Spleen (tissue), 11 donors: ENCODE data around the gene FOXP1. TPM values are rescaled to one million over a fixed set of nuclear protein-coding genes. Genes with fewer than 3 reads are reported as not detected.

Source experiments
- DNase-seq: peaks from one replicate; pipeline ENCODE4 v3.0.0-alpha.2; 2020
- H3K27ac ChIP-seq, 8 donors: fragments of 200-600 bp; sonication (generic) in 7 of 8; 1 replicate in 4 of 8; 2 replicates in 4 of 8; pipeline versions ENCODE4 v1.5.0 to v1.8.0; 2016 to 2021; ENCODE audit warnings: inconsistent platforms in 4 of 8, mild to moderate bottlenecking in 4 of 8, moderate library complexity in 1 of 8
- H3K27me3 ChIP-seq, 7 donors: fragments of 200-600 bp; sonication (generic) in 6 of 7; replicated peaks in 1 of 7; 1 replicate in 4 of 7; 2 replicates in 3 of 7; pipeline versions ENCODE4 v1.5.0 to v1.8.0; 2016 to 2021; ENCODE audit warnings: inconsistent platforms in 3 of 7, mild to moderate bottlenecking in 1 of 7
- H3K36me3 ChIP-seq, 6 donors: fragments of 200-600 bp; sonication (generic) in 5 of 6; 1 replicate in 4 of 6; 2 replicates in 2 of 6; pipeline versions ENCODE4 v1.5.0 to v1.8.0; 2016 to 2021; ENCODE audit warnings: inconsistent platforms in 2 of 6
- H3K4me1 ChIP-seq, 6 donors: fragments of 200-600 bp; sonication (generic) in 5 of 6; 1 replicate in 3 of 6; 2 replicates in 3 of 6; pipeline versions ENCODE4 v1.5.0 to v1.8.0; 2016 to 2021; ENCODE audit warnings: inconsistent platforms in 3 of 6
- H3K4me3 ChIP-seq, 8 donors: fragments of 200-600 bp; sonication (generic) in 7 of 8; 1 replicate in 4 of 8; 2 replicates in 4 of 8; pipeline versions ENCODE4 v1.5.0 to v1.8.0; 2016 to 2021; ENCODE audit warnings: inconsistent platforms in 4 of 8, mild to moderate bottlenecking in 4 of 8, moderate library complexity in 2 of 8
- H3K9me3 ChIP-seq, 8 donors: fragments of 200-600 bp; sonication (generic) in 7 of 8; 1 replicate in 4 of 8; 2 replicates in 4 of 8; pipeline versions ENCODE4 v1.5.0 to v1.8.0; 2016 to 2021; ENCODE audit warnings: inconsistent platforms in 4 of 8
- POLR2A ChIP-seq, 3 donors: fragments of 450-650 bp; IDR thresholded peaks; one replicate each; pipeline ENCODE4 v1.5.1; 2017; ENCODE audit warnings: antibody characterized with exemption in 3 of 3, mild to moderate bottlenecking in 1 of 3
- POLR2AphosphoS5 ChIP-seq, 3 donors: sonication (generic); formaldehyde crosslinking; IDR thresholded peaks; one replicate each; pipeline ENCODE4 v1.5.1; 2017; ENCODE audit warnings: antibody characterized with exemption in 3 of 3
- WGBS, 5 donors: extraction: QIAGEN DNeasy Blood & Tissue Kit in 3 of 5; methylation state at CpG; one replicate each; pipeline versions ENCODE4 v1.1.5 to v1.1.7; 2013 to 2018; 5-methylcytosine and 5-hydroxymethylcytosine counted together
- intact Hi-C: fragments of 100-400 bp; cut with DNase I; formaldehyde crosslinking; loops from one replicate; pipeline ENCODE4 v1.15.0; 2023; ENCODE audit warnings: low total_unique reads
- polyA plus RNA-seq, 3 donors: library from polyadenylated mRNA; stranded (reverse); fragments of 200-250 nt; gene quantifications; one replicate each; pipeline ENCODE4 v1.2.1, GENCODE V29; 2013
- total RNA-seq, 7 donors: library from RNA; depleted of rRNA in 3 of 7; stranded (reverse); fragments of >200 nt in 3 of 7; fragmentation: NEBNext Ultra II Directional in 4 of 7; extraction: Animal tissue kit (Norgen Biotek cat#: 25700) in 4 of 7; gene quantifications; one replicate each; pipeline versions ENCODE4 v1.1.0 to v1.2.1, GENCODE V29; 2016 to 2021
- TF ChIP-seq, protein P1 (sequence below), 11 experiments: fragments of 200-600 bp in 7 of 11; fragments of 450-650 bp in 4 of 11; sonication (generic) in 4 of 11; IDR thresholded peaks in 8 of 11; conservative IDR thresholded peaks in 3 of 11; 1 replicate in 7 of 11; 2 replicates in 4 of 11; pipeline versions ENCODE4 v1.4.0 to v1.8.0; 2016 to 2021; ENCODE audit warnings: antibody characterized with exemption in 11 of 11, inconsistent platforms in 4 of 11, mild to moderate bottlenecking in 1 of 11
- donor health status: healthy with polysubstance abuse.
- donor health status: DM: no; HTN: no; CAD: no; lungs with moderate emphysema.
- donor health status: DM: no; HTN: no; CAD: no.
- donor health status: Bipolar disorder and iron deficiency.
- donor health status: healthy.
- donor health status: DM: no; HTN: no; CAD: no.
- donor health status: DM: yes; HTN: yes; CAD: no.

The FOXP1 gene
- total and polyA plus RNA-seq, 10 donors, result 11.1 to 202 (median 153) TPM

DNA sequence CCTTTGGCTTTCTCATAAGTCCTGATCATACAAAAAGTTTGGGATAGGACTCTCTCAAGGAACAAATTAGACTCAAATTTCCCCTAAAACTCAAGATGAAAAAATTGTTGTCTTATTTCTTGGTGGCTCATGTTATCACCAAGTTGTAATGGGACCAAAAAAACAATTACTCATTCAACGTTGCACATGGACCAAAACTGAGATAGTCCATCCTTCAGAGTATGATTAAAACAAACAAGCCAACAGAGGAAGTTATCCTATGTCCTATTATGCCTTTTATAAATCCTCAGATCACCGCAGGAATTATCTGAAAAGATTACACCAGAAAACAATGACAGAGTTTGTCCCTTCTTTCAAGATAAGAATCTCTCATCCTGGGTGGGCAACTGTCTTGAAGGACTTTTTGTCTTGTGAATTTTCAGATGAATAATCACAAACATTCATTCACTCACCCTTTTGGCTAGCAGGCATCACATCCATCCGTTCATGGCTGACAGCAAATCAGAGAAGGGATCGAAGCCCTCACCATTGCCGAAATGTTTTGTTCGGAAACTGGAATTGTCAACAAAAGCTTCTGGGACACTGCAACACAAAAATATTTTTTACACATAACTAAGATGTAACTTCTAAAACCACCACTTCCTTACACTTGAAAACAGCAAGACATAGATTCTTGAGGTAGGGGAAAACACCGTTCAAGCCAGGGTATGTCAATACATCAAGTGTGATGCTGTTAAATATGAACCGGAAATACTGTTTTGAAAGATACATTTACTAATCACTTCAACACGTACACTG, 90.4 kb downstream of the FOXP1 start:
- intact Hi-C loops, result no loop called here
- Histone ChIP-seq H3K27ac (peak overlapping the region; percentile 48 to 76 (median 68)), H3K27me3 (no peaks in the 10 kb centered on the region), H3K4me1 (peaks cover 0 to 92% (median 29%) of the 10 kb centered on the region in 6 donors), H3K4me3 (peak overlapping the region in 1 of 8 donors; percentile 33), H3K9me3 (peaks cover 0 to 9% (median 0%) of the 10 kb centered on the region in 8 donors), H3K36me3 (peaks cover 0 to 29% (median 0%) of the 10 kb centered on the region in 6 donors)
- no peak for TF ChIP-seq POLR2A (IDR thresholded peaks at IDR 0.05)
- TF ChIP-seq POLR2AphosphoS5 (IDR thresholded peaks at IDR 0.05), result peak in 1 of 3 donors; percentile 26
- DNase-seq, result no peak
- 70 to 78% (median 76%) methylated on average over 9 of the region's 9 CpGs for WGBS, 5 donors

DNA sequence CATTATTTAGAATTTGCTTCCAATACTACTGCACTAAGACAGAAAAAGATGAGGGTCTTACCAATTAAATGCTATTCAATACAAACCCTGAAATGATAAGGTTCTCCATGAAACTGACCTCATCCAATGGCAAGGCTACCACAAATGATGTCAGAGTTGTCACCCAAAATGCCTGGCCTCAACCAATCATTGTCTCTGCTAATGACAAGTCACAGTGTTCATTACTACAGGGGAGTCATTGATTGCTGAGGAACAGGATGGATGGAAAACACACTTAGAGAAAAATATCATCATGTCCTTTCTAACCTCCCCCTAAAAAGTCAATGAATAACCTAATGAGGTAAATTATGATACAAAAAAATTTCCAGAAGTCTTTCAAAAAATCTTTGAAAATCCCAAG, 91.0 kb downstream of the FOXP1 start:
- Histone ChIP-seq H3K27ac (peak overlapping the region; percentile 48 to 76 (median 68)), H3K4me3 (peak overlapping the region in 1 of 8 donors; percentile 33), H3K9me3 (peaks cover 0 to 9% (median 0%) of the 10 kb centered on the region in 8 donors), H3K4me1 (peaks cover 3 to 92% (median 33%) of the 10 kb centered on the region in 6 donors), H3K27me3 (no peaks in the 10 kb centered on the region), H3K36me3 (peaks cover 0 to 29% (median 0%) of the 10 kb centered on the region in 6 donors)
- intact Hi-C loops, result no loop called here
- DNase-seq, result no peak
- TF ChIP-seq, protein P1, sequence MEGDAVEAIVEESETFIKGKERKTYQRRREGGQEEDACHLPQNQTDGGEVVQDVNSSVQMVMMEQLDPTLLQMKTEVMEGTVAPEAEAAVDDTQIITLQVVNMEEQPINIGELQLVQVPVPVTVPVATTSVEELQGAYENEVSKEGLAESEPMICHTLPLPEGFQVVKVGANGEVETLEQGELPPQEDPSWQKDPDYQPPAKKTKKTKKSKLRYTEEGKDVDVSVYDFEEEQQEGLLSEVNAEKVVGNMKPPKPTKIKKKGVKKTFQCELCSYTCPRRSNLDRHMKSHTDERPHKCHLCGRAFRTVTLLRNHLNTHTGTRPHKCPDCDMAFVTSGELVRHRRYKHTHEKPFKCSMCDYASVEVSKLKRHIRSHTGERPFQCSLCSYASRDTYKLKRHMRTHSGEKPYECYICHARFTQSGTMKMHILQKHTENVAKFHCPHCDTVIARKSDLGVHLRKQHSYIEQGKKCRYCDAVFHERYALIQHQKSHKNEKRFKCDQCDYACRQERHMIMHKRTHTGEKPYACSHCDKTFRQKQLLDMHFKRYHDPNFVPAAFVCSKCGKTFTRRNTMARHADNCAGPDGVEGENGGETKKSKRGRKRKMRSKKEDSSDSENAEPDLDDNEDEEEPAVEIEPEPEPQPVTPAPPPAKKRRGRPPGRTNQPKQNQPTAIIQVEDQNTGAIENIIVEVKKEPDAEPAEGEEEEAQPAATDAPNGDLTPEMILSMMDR (IDR thresholded peaks at IDR 0.05 in 8 of 11, conservative IDR thresholded peaks at IDR 0.05 in 3 of 11), result no peak
- TF ChIP-seq POLR2AphosphoS5 (IDR thresholded peaks at IDR 0.05), result no peak
- no peak for TF ChIP-seq POLR2A (IDR thresholded peaks at IDR 0.05)

DNA sequence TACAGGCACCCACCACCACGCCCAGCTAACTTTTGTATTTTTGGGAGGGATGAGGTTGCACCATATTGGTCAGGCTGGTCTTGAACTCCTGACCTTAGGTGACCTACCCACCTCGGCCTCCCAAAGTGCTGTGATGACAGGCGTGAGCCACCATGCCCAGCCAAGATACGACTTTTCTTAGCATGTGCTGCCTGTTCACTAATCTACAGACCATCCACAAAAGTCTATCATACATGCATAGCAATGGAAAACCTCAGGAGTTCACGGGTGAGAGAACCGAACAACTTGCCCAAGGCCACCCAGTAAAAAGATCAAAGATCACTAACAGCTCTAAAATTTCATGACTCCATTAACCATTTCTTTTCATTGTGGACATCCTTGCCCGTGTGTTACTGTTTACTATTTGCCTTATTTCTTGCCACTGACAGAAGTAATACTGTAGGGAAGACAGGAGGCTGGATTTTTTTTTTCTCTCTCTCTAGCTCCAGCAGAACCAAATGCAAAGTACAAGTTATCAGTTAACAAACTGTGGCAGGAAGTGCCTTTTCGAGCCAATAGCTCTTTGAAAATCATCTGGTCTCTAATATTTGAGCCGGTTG, 92.3 kb downstream of the FOXP1 start:
- 85 to 92% (median 87%) methylated on average over 9 of the region's 9 CpGs for WGBS, 5 donors

DNA sequence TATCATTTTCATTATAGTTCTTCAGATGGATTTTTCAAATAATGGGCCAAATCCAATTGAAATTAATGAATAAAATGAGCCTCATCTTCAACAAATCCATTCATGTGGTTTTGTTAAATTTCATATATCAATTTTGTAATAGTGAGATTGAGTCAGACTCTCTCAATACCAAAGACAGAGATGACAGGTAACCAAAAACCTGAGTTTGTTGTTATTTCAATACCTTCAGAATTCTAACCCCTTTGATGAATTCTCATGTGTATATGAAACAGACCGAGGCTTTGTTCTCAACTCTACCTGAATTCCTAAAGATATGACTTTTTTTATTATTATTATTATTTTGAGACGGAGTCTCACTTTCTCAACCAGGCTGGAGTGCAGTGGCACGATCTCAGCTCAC, 92.8 kb downstream of the FOXP1 start:
- H3K4me3 ChIP-seq, result no peak overlapping the region
- TF ChIP-seq POLR2A (IDR thresholded peaks at IDR 0.05) (no peak), POLR2AphosphoS5 (IDR thresholded peaks at IDR 0.05) (no peak)
- TF ChIP-seq, protein P1 (IDR thresholded peaks at IDR 0.05 in 8 of 11, conservative IDR thresholded peaks at IDR 0.05 in 3 of 11), result no peak
- H3K4me1 ChIP-seq, result peaks cover 7 to 92% (median 40%) of the 10 kb centered on the region in 6 donors
- no peaks in the 10 kb centered on the region for H3K27me3 ChIP-seq
- peaks cover 0 to 29% (median 0%) of the 10 kb centered on the region in 6 donors for H3K36me3 ChIP-seq
- H3K9me3 ChIP-seq, result peaks cover 0 to 9% (median 0%) of the 10 kb centered on the region in 8 donors
- H3K27ac ChIP-seq, result peak overlapping the region in 4 of 8 donors; percentile 67 to 76 (median 74)
- no peak for DNase-seq
- intact Hi-C loops, result no loop called here
- 88 to 98% (median 95%) methylated on average over 3 of the region's 3 CpGs for WGBS, 5 donors

More for the DNA sequence above, 92.3 kb downstream of the FOXP1 start:
- Histone ChIP-seq H3K36me3 (peaks cover 0 to 29% (median 0%) of the 10 kb centered on the region in 6 donors), H3K27ac (peak overlapping the region in 6 of 8 donors; percentile 3 to 76 (median 70)), H3K27me3 (no peaks in the 10 kb centered on the region), H3K9me3 (peaks cover 0 to 9% (median 0%) of the 10 kb centered on the region in 8 donors), H3K4me3 (peak overlapping the region in 1 of 8 donors; percentile 33), H3K4me1 (peaks cover 3 to 92% (median 40%) of the 10 kb centered on the region in 6 donors)
- TF ChIP-seq POLR2AphosphoS5 (IDR thresholded peaks at IDR 0.05) (no peak), POLR2A (IDR thresholded peaks at IDR 0.05) (no peak)
- TF ChIP-seq, protein P1 (IDR thresholded peaks at IDR 0.05 in 8 of 11, conservative IDR thresholded peaks at IDR 0.05 in 3 of 11), result no peak
- no peak for DNase-seq
- intact Hi-C loops, result no loop called here
